ENCODE results near the gene UBE2H. TPM values are rescaled to one million over a fixed set of nuclear protein-coding genes. Genes with fewer than 3 reads are reported as not detected.

The UBE2H gene
- total RNA-seq, 2 experiments from 2014 or later: 52.1 to 52.5 TPM

DNA sequence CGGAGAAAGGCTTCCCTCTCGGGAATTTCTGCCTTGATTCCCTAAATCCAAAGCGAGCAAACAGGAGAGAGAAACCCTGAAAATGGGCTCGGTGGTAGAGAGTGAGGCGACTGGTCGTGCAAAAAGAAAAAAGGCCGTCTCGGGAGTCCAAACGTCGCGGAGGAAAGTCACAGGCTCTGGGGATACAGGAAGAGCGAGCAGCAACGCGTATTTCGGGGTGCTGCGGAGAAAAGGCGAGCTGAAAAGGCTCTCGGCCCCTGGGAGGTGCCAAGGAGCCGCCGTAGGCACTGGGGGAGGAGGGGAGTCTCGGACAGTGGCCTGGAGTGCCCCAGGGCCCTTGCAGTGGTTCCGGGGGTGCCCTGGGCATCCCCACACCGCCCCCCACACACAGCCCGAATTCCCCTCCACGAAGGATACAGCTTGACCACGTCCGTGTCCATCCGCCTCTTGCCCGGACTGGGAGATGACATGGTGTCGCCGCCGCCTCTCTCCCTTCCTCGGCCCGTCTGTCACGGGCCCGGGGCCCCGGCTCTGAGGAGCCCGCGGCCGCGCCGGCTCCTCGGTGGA, 591 bp downstream of the UBE2H start:
- H3K27ac ChIP-seq (ENCODE audit: low read depth in 1 of 2, low read length in 2 of 2): peak overlapping the region; percentile 82 to 89
- intact Hi-C loops (cut with DNase I, micrococcal nuclease): loop anchor here (2.0 to 5.0 kb wide), 6 partner anchors 45 to 730 kb away; partner anchors contain the start of genes NRF1 (in 1 of the 2), SMKR1 (in 1 of the 2) and ZC3HC1 (in 1 of the 2)
- Mint-ChIP-seq H3K4me3 (no peak overlapping the region), H3K4me1 (ENCODE audit: low read depth) (peaks cover 13% of the 10 kb centered on the region), H3K27me3 (no peaks in the 10 kb centered on the region), H3K9me3 (no peaks in the 10 kb centered on the region), H3K36me3 (ENCODE audit: low read depth) (peaks cover 13% of the 10 kb centered on the region), H3K27ac (no peak overlapping the region)
- POLR2A ChIA-PET: interaction anchor here (1.3 to 1.8 kb wide), 3 partner anchors 10 to 45 kb away, joined by 3 to 6 read pairs (median 5); no protein-coding TSS in a partner anchor
- TF ChIP-seq, protein P1, sequence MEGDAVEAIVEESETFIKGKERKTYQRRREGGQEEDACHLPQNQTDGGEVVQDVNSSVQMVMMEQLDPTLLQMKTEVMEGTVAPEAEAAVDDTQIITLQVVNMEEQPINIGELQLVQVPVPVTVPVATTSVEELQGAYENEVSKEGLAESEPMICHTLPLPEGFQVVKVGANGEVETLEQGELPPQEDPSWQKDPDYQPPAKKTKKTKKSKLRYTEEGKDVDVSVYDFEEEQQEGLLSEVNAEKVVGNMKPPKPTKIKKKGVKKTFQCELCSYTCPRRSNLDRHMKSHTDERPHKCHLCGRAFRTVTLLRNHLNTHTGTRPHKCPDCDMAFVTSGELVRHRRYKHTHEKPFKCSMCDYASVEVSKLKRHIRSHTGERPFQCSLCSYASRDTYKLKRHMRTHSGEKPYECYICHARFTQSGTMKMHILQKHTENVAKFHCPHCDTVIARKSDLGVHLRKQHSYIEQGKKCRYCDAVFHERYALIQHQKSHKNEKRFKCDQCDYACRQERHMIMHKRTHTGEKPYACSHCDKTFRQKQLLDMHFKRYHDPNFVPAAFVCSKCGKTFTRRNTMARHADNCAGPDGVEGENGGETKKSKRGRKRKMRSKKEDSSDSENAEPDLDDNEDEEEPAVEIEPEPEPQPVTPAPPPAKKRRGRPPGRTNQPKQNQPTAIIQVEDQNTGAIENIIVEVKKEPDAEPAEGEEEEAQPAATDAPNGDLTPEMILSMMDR (IDR thresholded peaks at IDR 0.05): no peak
- CTCF ChIA-PET: interaction anchor here (0.5 kb wide), 1 partner anchor 160 kb away, joined by 3 read pairs; no protein-coding TSS in a partner anchor
- H3K36me3 ChIP-seq (ENCODE audit: insufficient read depth, low read length): no peaks in the 10 kb centered on the region
- no peaks in the 10 kb centered on the region for H3K9me3 ChIP-seq (ENCODE audit: control insufficient read depth in 1 of 2, insufficient read depth in 1 of 2, low read length in 2 of 2)
- peaks cover 38% of the 10 kb centered on the region for H3K4me1 ChIP-seq (ENCODE audit: insufficient read depth, low read length)
- ATAC-seq (ENCODE audit: poor library complexity) (peak; percentile 9), DNase-seq (peak in 11 of 14 experiments; percentile 3 to 62 (median 13))
- H3K27me3 ChIP-seq (ENCODE audit: control insufficient read depth in 1 of 2, insufficient read depth in 2 of 2, low read length in 2 of 2): no peaks in the 10 kb centered on the region
- H3K4me3 ChIP-seq (ENCODE audit: low read length): peak overlapping the region; percentile 78

GRCh38 chr7:129951226-129952085, 1.3 kb downstream of the UBE2H start:
- TF ChIP-seq, protein P1 (IDR thresholded peaks at IDR 0.05): no peak
- Histone ChIP-seq H3K4me3 (ENCODE audit: low read length) (peak overlapping the region; percentile 78), H3K36me3 (ENCODE audit: insufficient read depth, low read length) (peaks cover under 1% of the 10 kb centered on the region), H3K27ac (ENCODE audit: low read depth in 1 of 2, low read length in 2 of 2) (peak overlapping the region; percentile 82 to 89), H3K4me1 (ENCODE audit: insufficient read depth, low read length) (peaks cover 38% of the 10 kb centered on the region), H3K9me3 (ENCODE audit: control insufficient read depth in 1 of 2, insufficient read depth in 1 of 2, low read length in 2 of 2) (no peaks in the 10 kb centered on the region), H3K27me3 (ENCODE audit: control insufficient read depth in 1 of 2, insufficient read depth in 2 of 2, low read length in 2 of 2) (no peaks in the 10 kb centered on the region)
- peaks cover 20% of the 10 kb centered on the region for H3K4me1 Mint-ChIP-seq (ENCODE audit: low read depth)
- ChIA-PET CTCF (interaction anchor here (0.5 kb wide), 1 partner anchor 160 kb away, joined by 3 read pairs; no protein-coding TSS in a partner anchor), POLR2A (interaction anchor here (0.6 to 1.8 kb wide), 7 partner anchors 10 to 126 kb away, joined by 3 to 6 read pairs (median 4); no protein-coding TSS in a partner anchor)
- no peak for ATAC-seq (ENCODE audit: poor library complexity)
- no peaks in the 10 kb centered on the region for H3K27me3 Mint-ChIP-seq
- peaks cover 16% of the 10 kb centered on the region for H3K36me3 Mint-ChIP-seq (ENCODE audit: low read depth)
- intact Hi-C loops (cut with DNase I, micrococcal nuclease): loop anchor here (2.0 to 5.0 kb wide), 6 partner anchors 44 to 729 kb away; partner anchors contain the start of genes NRF1 (in 1 of the 2), SMKR1 (in 1 of the 2) and ZC3HC1 (in 1 of the 2)
- no peak overlapping the region for H3K4me3 Mint-ChIP-seq
- DNase-seq: peak in 4 of 14 experiments; percentile 9 to 33 (median 30)
- H3K27ac Mint-ChIP-seq: no peak overlapping the region
- no peaks in the 10 kb centered on the region for H3K9me3 Mint-ChIP-seq

- intact Hi-C loops (cut with DNase I, micrococcal nuclease): loop anchor here in 1 of 2 experiments (5.0 kb wide), 5 partner anchors 44 to 729 kb away; partner anchors contain the start of genes NRF1, SMKR1 and ZC3HC1
- POLR2A ChIA-PET: interaction anchor here (0.8 to 1.8 kb wide), 5 partner anchors 18 to 126 kb away, joined by 3 to 6 read pairs (median 4); no protein-coding TSS in a partner anchor
- CTCF ChIA-PET: no interaction called here
- Histone ChIP-seq H3K4me3 (ENCODE audit: low read length) (peak overlapping the region; percentile 78), H3K27ac (ENCODE audit: low read depth in 1 of 2, low read length in 2 of 2) (peak overlapping the region; percentile 82 to 89), H3K27me3 (ENCODE audit: control insufficient read depth in 1 of 2, insufficient read depth in 2 of 2, low read length in 2 of 2) (no peaks in the 10 kb centered on the region), H3K36me3 (ENCODE audit: insufficient read depth, low read length) (peaks cover 3% of the 10 kb centered on the region), H3K4me1 (ENCODE audit: insufficient read depth, low read length) (peaks cover 38% of the 10 kb centered on the region), H3K9me3 (ENCODE audit: control insufficient read depth in 1 of 2, insufficient read depth in 1 of 2, low read length in 2 of 2) (no peaks in the 10 kb centered on the region)
- no peak overlapping the region for H3K4me3 Mint-ChIP-seq
- DNase-seq (no peak), ATAC-seq (ENCODE audit: poor library complexity) (no peak)
- no peaks in the 10 kb centered on the region for H3K27me3 Mint-ChIP-seq
- peaks cover 23% of the 10 kb centered on the region for H3K4me1 Mint-ChIP-seq (ENCODE audit: low read depth)
- TF ChIP-seq, protein P1 (IDR thresholded peaks at IDR 0.05): no peak
- peaks cover 19% of the 10 kb centered on the region for H3K36me3 Mint-ChIP-seq (ENCODE audit: low read depth)
- H3K9me3 Mint-ChIP-seq: no peaks in the 10 kb centered on the region
- H3K27ac Mint-ChIP-seq: no peak overlapping the region
Observed at GRCh38 chr7:129950933-129951225, 1.9 kb downstream of the UBE2H start.

Data from CD4-positive, alpha-beta T cell (primary cell).